ENCODE results near the gene HSD17B1.

The HSD17B1 gene

DNA sequence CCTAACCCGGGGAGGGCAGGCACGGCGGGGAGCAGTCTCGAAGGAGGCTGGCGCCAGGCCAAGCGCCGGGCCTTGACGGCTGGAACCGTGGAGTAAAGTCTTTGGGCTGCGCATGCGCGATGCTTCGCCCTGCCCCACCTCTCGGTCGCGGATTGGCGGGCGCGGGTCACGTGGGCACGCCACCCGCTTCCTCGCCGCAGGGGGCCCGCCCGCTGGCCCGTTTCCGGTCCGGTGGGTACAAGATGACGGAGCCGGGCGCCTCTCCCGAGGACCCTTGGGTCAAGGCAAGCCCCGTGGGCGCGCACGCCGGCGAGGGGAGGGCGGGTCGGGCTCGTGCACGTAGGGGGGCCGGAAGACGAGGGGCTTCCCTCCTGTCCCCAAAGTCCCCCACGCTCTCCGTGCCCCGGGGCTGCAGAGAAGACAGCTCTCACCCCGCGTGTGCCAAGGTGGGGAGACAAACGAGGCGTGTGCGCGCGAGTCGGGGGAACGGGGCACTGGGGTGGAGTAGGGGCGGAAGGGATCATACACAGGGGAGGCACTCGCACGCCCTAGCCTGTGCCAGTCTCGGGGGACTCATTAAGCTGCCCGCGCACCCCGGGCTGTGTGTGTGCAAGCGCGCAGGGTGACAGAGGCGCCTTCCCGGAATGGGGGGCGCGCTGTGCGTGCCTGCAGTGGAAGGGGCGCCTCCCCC, 14.3 kb downstream of the HSD17B1 start, which contains the start of gene MLX:
Gene MLX (plus strand): TSS at position 218 of the 691 bp plus-strand sequence. CDS start 25 bp downstream, at position 243.
- DNase-seq (ENCODE audit: low spot score): peak; percentile 97

DNA sequence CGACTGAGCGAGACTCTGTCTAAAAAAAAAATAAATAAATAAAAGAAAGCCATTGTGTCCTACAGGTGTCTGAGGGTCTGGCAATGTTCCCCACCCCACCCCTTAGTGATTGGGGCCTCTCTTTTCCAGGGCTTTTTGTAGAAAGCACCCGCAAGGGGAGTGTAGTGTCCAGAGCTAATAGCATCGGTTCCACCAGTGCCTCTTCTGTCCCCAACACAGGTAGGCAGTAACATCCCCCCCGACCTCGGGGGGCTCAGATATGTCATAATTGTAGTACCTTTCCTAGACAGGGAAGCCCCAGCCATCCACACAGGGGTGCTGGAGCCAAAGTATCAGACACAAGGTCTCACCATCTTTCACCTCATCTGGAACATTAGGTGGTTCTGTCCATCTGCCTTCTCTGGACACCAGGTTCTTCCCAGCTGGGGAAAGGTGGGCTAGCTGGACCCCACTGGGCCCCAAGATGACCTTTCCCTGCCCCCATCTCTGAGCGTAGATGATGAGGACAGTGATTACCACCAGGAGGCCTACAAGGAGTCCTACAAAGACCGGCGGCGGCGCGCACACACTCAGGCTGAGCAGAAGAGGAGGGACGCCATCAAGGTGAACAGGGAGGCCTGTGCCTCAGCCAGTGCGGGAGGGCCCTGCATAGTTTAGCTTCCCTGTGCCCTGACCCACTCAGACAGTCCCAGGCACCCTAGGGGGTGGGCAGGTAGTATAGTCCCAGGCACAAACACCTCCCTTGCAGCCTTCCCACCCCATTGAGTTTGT, 15.8 kb downstream of the HSD17B1 start:
- no peak for DNase-seq (ENCODE audit: low spot score)

DNA sequence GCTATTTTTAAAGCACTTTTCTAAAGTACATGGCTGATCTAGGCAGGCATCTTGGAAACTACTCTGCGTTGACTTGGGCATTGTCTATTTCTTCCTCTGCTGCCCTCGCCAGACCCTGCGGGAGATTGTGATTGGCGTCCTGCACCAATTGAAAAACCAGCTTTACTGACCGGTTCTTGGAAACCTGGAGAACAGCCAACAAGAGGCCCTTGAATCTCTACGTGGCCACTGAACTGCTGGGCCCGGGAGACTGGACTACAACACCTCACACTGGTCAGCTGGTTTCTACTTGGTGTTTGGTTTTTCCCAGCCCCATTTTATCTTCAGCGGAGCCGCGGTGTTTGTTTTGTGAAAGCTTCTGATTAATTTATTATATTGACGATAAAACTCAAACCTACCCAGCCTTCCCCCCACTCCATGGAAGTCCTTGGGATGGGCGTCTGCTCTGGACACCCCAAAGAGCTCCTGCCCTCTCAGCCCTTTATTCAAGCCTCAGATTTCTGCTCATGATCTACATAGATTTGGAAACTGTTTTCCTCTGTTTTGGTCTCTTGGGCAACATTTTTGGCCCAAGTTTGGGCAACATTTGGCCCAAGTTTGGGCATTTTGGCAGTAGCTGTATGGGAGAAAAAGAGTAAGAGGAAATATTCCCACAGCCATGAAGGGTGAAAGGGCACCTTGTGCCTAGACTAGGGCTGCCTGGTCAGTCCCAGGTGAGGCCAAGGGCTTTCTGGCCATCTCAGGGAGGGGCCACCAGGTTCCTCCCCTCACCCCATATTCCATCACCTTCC, 18.9 kb downstream of the HSD17B1 start:
- no peak for DNase-seq (ENCODE audit: low spot score)

DNA sequence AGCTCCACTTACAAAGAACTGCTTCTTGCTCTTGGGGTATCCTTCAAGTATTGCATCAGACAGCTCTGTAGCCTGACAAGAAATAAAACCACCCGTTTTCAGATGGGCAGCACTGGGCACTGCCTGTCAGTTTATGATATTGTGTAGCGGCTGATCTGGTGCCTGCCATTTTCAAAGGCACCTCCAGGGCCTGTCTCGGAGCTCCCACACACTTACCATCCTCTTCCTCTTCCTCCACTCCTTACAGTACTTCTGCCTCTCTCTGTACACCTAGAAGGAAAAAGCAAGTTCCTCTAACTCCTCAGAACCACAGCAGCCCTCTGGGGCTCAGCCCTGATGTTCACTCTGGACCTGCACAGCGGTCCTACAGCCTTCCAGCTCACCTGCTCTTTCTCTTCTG, 20.4 kb downstream of the HSD17B1 start:
- no peak for DNase-seq (ENCODE audit: low spot score)

DNA sequence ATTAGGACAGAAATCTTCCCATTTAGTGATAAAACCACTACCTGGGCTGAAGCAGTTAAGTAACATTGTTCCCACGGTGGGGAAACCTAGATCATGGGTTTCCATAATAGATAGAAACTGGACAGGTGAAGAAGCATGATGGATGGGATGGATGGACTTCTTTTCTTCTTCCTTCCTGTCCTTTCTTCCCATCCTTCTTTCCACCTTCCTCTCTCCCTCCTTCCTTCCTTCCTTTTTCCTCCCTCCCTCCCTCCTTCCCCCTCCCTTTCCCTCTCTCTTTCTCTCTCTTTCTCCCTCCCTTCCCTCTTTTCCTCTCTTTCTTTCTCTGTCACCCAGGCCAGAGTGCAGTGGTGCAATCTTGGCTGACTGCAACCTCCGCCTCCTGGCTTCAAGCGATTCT, 21.7 kb downstream of the HSD17B1 start:
- DNase-seq (ENCODE audit: low spot score): no peak

DNA sequence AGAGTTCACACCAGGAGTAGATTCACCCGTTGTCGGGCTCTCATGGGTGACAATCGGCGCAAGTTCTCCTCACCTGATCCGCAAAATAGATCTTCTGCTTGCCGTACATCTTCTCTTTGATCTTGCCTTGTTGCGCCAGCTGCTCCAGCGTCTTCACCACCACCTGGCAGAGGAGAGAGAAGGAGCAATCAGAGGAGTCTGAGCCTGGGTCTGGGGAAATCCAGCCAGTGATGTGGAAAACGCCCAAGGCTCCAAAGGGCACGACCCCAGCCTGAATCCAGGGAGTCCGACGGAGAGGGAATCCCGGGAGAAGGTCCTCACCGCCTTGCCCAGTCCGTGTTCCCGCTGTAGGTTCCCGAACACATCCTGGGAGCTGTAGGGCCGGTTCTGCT, 24.4 kb downstream of the HSD17B1 start:
- DNase-seq (ENCODE audit: low spot score): no peak

DNA sequence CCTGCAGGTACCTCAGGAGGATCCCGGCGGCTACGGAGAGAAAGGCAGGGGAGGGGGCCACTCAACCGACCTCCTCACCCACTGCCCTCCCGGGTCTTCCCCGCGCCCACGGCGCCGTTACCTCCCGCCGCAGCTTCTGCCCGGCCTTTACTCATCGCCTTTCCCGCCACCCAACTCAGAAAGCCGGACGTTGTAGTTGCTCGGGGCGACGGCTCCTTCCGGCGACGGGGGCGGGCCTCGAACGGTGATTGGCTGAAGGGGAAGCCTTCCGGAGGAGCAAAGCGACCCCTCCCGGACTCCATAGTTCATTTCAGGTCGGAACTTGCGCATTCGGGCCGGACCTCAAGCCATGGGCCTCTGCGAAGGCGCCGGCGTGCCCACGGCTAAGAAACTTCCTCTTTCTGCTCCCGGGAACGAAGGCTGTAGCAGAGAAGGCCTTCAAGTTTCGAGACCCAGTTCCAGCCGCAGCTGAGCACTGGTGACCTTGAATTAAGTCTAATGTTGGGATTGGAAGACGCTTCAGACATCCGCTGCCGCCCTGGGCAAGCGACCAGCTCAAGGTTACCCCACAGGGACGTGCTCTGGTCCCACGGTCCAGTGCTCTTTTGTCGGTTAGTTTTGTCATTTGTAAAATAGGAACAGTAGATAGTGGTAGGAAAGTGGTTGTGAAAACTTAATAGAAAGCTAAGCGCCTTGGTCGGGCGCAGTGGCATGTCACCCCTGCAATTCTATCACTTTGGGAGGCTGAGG, 25.0 kb downstream of the HSD17B1 start, which contains the start of gene PSMC3IP:
Gene PSMC3IP (minus strand): TSS at position 198 of the 750 bp plus-strand sequence. CDS start 43 bp downstream, at position 155.
- DNase-seq (ENCODE audit: low spot score): peak; percentile 96

DNA sequence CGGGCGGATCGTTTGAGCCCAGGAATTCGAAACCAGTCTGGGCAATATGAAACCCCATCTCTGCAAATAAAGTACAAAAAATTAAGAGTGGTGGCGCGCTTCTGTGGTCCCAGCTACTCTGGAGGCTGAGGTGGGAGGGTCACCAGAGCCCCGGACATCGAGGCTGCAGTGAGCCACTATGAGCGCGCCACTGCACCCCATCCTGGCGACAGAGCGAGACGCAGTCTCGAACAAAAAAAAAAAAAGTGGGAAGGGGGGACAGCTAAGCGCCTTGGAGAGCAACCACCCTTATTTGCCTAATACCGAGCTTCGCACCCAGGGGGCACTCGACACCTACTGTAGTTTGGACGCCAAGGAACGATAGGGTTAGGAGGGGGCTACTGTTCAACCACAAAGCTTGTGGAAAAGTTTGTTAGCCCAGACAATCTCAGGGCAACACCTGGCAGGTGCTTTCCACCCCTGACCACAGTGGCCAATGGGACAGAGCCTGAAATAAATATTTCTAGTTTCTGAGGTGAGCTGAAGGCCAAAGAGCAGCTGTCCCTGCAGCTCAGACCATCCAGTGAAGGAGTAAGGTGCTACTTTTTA, 25.7 kb downstream of the HSD17B1 start:
- peak; percentile 77 for DNase-seq (ENCODE audit: low spot score)

DNA sequence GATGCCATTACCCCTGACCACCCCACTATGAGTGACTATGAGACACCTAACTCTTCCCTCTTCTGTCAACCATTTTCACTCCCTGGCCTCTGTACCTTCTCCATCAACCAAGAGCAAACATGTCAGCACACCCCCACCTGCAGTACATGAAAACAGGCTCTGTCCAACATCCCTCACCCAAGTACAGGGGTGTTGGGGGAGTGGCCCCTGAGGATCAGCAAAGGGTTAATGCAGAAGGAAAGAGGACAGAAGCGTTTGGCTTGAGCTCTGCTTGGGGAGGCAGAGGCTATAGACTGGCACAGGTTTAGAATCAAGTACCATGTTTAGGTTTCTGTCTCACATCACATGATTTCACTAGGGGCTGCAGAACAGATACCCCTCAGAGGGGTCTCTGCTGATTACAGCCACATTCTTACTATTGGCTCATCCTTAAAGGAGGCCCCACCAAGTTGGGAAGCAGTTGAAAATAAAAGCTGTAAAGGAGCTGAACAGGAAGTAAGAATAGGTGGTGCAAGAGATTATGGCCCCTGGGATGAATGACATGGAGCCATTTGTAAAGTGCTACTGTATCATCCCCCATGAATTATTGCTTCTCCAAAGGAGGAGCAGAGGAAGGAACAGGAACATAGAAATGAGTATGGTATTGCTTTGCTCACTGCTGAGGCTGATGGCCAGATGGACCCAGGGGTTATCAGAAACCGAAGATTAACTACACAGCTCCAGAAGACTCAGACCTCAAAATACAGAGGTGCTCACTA, 27.2 kb downstream of the HSD17B1 start:
- DNase-seq (ENCODE audit: low spot score): no peak

DNA sequence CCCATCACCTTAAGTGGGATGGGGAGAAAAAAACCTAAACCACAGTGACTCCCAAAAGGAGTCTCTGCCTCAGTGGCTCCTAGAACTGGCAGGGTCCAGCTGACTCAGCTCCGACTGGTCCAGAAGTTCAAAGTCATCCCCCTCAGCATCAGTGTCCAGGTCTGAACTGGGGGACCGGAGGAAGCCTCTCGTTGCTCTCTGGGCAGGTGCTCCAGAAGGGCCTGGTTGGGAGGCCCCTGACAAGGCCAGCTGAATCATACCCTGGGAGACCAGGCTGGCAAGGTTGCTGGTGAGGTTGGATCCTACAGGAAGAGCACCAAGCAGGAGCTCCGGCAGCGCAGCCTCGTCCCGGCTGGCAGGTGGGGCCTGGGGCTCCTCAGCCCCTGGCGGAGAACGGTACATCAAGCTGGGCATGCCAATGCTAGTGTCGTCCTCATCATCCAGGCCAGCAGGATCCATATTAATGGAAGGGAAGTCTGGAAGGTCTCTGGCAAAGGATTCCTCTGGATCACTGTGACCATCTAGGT, 29.1 kb downstream of the HSD17B1 start:
- no peak for DNase-seq (ENCODE audit: low spot score)

DNA sequence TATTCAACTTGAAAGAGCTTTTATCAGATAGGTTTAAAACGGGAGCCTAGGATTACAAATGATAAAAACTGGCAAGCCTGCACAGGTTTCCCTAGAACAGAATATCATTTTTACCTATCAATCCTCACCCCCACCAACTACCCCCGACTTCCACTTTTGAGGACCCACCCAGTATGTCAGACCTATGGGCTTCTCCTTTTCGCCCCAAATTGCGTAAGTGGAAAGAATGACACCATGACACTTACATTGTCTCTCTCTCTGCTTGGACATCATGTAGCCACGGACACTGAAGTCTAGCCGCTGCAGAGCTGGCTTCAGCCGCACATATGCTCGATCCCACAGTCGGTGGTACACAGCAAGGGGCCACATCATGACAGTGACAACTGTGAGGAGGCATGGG, 32.2 kb downstream of the HSD17B1 start:
- DNase-seq (ENCODE audit: low spot score): no peak

DNA sequence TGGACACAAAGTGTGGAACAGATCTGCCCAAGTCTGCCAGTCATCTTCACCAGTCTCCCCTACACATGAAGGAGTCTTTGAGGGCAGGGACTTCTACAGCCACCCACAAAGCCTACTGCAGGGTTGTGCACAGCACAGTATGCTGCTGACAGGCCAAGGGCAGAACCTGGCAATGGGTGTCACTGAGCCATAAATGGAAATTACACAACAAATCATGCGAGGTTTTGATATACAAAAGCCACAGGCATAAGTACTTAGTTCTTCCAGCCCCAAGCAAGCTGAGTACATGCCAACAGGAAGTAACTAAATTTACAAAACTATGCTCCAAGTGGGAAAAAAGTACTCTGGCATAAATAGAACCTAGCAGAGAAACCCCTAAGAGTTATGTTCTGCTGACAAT, 32.6 kb downstream of the HSD17B1 start:
- DNase-seq (ENCODE audit: low spot score): no peak

DNA sequence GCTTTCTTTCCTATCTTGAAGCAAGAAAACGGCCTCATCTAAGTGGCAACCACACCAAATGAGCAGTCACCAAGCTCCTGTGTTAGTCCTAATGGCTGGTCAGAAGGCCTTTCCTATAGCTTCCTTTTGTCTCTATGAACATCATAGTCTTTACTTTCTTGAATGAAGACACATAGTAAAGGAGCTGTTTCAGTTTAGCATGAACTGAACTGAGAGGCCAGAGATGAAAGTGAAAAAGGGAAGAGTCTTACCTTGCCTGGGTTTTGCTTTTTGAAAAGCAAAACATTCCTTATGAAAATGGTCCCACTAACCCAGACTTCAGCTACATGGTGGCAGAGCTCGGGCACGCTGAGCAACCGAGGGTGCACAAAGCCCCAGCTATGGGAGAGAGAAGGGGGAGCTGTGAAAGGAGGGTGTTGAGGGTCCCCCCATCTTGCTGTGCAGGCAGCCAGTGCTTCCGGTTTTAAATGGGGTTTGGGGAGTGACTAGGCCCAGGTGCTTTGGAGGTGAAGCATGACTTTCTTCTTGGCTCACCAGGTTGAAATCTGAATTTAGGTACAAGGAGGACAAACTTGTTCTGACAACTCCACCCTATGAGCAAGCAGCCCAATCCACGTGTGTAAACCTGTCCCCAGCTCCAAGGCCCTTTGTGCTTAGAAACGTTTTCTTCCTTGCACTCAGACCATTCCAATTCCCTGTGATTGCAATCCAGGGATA, 33.9 kb downstream of the HSD17B1 start:
- DNase-seq (ENCODE audit: low spot score): no peak

DNA sequence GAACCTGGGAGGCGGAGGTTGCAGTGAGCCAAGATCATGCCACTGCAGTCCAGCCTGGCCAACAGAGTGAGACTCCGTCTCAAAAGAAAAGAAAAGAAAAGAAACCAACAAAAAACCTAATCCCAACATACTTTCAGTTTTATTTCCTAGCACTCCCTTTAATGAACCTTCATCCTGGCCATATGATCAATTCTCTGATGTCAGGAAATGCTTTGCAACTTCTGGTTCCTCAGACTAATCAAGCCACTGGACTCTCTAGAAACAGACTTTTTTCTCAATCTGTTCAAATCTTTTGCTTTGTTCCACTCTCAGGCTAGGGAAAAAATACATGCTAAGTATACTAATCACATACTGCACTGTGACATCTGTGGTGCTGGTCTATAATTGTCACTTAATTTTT, 38.2 kb downstream of the HSD17B1 start:
- DNase-seq (ENCODE audit: low spot score): no peak

DNA sequence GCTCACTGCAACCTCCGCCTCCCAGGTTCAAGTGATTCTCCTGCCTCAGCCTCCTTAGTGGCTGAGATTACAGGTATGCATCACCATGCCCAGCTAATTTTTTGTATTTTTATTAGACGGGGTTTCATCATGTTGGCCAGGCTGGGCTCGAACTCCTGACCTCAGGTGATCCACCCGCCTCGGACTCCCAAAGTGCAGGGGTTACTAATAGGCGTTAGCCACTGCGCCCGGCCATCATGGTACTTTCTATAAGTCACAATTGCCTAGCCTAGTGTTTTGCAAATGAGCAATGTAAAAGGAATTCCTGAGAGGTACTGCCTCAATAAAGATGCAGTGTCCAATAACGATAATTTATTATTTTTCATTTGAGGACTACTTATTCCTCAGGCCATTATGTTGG, 38.7 kb downstream of the HSD17B1 start:
- no peak for DNase-seq (ENCODE audit: low spot score)

DNA sequence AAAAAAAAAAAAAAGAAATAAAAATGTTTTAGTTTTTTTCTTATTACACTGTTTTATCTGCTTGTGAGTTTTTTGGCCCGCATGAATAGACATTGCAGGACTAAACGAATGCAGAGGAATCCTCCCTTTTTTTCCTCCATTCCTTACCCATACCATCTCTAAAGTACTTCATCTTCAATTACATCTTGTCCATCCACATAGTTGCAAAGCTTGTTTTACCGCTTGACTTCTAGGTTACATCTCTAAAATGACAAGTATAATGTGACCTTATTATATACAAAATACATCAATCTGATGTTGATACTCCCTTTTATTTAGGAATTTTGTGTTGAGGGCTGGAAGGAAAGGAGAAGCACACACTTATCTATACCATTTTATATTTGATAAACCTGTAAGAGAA, 43.7 kb downstream of the HSD17B1 start:
- DNase-seq (ENCODE audit: low spot score): no peak

DNA sequence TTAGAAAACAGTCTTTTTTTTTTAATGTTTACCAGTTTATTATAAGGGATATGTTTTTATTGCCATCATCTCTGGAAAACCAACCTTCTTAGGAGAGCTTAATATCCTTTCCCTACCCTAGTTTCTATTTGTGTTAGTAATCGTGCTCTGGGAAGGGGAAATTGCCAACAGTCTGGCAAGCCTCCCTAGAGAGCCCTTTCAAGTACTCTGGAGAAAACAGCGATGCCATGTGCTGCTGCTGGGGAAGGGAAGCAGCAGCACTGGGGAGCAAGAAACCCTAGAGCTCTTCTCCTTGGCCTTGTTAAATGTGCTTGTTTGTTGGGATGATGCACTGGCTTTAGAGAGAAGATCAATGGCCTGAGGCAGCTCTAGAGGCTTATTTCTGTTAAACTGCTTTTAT, 46.2 kb downstream of the HSD17B1 start:
- no peak for DNase-seq (ENCODE audit: low spot score)

DNA sequence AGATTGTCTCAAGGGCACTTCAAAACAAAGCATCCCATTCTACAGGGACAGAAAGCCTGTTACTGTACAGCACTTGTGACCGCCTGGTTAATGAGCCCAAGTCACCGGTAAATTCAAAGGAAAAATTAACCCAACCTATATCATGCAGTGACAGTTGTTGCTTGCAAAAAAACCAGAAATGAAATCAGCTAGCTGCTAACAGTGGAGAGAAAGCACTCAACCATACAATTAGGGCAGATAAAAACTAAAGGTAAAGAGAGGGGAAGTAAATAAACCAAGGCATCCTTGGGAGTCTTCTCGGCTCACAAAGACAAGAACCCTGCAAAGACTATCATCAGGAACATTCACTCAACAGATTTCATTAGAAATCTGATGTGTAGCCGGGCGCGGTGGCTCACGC, 50.6 kb downstream of the HSD17B1 start:
- no peak for DNase-seq (ENCODE audit: low spot score)
